H9 (cell line): ENCODE results near the gene EVX2. TPM values are rescaled to one million over a fixed set of nuclear protein-coding genes. Genes with fewer than 3 reads are reported as not detected.

ENCODE experiments used
- DNase-seq: peaks from one replicate; pipeline ENCODE4 v3.0.0-alpha.2; 2017
- H2AFZ ChIP-seq: one replicate; pipeline ENCODE4 v1.6.1; 2013; ENCODE audit warnings: mild to moderate bottlenecking, low read length, control low read depth, moderate library complexity
- H2AK5ac ChIP-seq: 2 replicates; pipeline ENCODE4 v1.6.1; 2013; ENCODE audit warnings: low read length, control low read depth, mixed read lengths; ENCODE audit not compliant: insufficient read length
- H2BK120ac ChIP-seq: one replicate; pipeline ENCODE4 v1.6.1; 2013; ENCODE audit warnings: low read depth, mild to moderate bottlenecking, low read length, control low read depth, inconsistent platforms; ENCODE audit not compliant: poor library complexity, severe bottlenecking
- H2BK12ac ChIP-seq: 2 replicates; pipeline ENCODE4 v1.6.1; 2013; ENCODE audit warnings: low read length, control low read depth, mixed read lengths, low read depth; ENCODE audit not compliant: insufficient read length
- H2BK15ac ChIP-seq: 2 replicates; pipeline ENCODE4 v1.6.1; 2013; ENCODE audit warnings: low read depth, low read length, control low read depth
- H2BK20ac ChIP-seq: one replicate; pipeline ENCODE4 v1.6.1; 2013; ENCODE audit warnings: low read depth, mild to moderate bottlenecking, low read length, control low read depth, inconsistent platforms; ENCODE audit not compliant: poor library complexity, severe bottlenecking
- H2BK5ac ChIP-seq: 2 replicates; pipeline ENCODE4 v1.6.1; 2013; ENCODE audit warnings: low read length, control low read depth, mixed read lengths; ENCODE audit not compliant: insufficient read length
- H3K14ac ChIP-seq: 2 replicates; pipeline ENCODE4 v1.6.1; 2013; ENCODE audit warnings: low read length, control low read depth; ENCODE audit not compliant: insufficient read depth
- H3K18ac ChIP-seq: 2 replicates; pipeline ENCODE4 v1.6.1; 2013; ENCODE audit warnings: low read depth, mild to moderate bottlenecking, mixed read lengths, low read length, control low read depth; ENCODE audit not compliant: insufficient read length
- H3K23ac ChIP-seq: 2 replicates; pipeline ENCODE4 v1.6.1; 2013; ENCODE audit warnings: low read length, control low read depth, mixed read lengths, low read depth; ENCODE audit not compliant: insufficient read length
- H3K23me2 ChIP-seq: 2 replicates; pipeline ENCODE4 v1.6.1; 2013; ENCODE audit warnings: low read depth, mild to moderate bottlenecking, mixed read lengths, low read length, control low read depth; ENCODE audit not compliant: insufficient read length, poor library complexity, severe bottlenecking
- H3K27ac ChIP-seq: 2 replicates; pipeline ENCODE4 v1.5.1; 2013; ENCODE audit warnings: low read length, control low read depth, mixed read lengths, low read depth; ENCODE audit not compliant: insufficient read length
- H3K27me3 ChIP-seq: 2 replicates; pipeline ENCODE4 v1.6.1; 2013; ENCODE audit warnings: low read length, control low read depth, inconsistent platforms; ENCODE audit not compliant: insufficient read depth
- H3K4ac ChIP-seq: 2 replicates; pipeline ENCODE4 v1.6.1; 2013; ENCODE audit warnings: low read depth, mild to moderate bottlenecking, control low read depth, inconsistent platforms, low read length, moderate library complexity
- H3K4me1 ChIP-seq: 2 replicates; pipeline ENCODE4 v1.6.1; 2013; ENCODE audit warnings: low read length, control low read depth, inconsistent platforms; ENCODE audit not compliant: insufficient read depth
- H3K4me2 ChIP-seq: 2 replicates; pipeline ENCODE4 v1.6.1; 2013; ENCODE audit warnings: low read length, control low read depth, mixed read lengths; ENCODE audit not compliant: insufficient read length, insufficient read depth
- H3K56ac ChIP-seq: 2 replicates; pipeline ENCODE4 v1.6.1; 2013; ENCODE audit warnings: low read depth, mild to moderate bottlenecking, mixed read lengths, low read length, control low read depth; ENCODE audit not compliant: insufficient read length
- H3K79me1 ChIP-seq: 2 replicates; pipeline ENCODE4 v1.6.1; 2013; ENCODE audit warnings: low read depth, mild to moderate bottlenecking, moderate library complexity, low read length, control low read depth, inconsistent platforms; ENCODE audit not compliant: insufficient read depth, poor library complexity, severe bottlenecking
- H3K79me2 ChIP-seq: 2 replicates; pipeline ENCODE4 v1.6.1; 2013; ENCODE audit warnings: low read length, control low read depth, inconsistent platforms; ENCODE audit not compliant: insufficient read depth
- H3K9ac ChIP-seq: 2 replicates; pipeline ENCODE4 v1.6.1; 2013; ENCODE audit warnings: low read length, control low read depth, mixed read lengths; ENCODE audit not compliant: insufficient read length; ENCODE audit errors: extremely low read depth
- H3K9me3 ChIP-seq: one replicate; pipeline ENCODE4 v1.6.1; 2013; ENCODE audit warnings: low read depth, low read length, inconsistent platforms; ENCODE audit not compliant: control insufficient read depth
- H3T11ph ChIP-seq: one replicate; pipeline ENCODE4 v1.6.1; 2013; ENCODE audit warnings: mild to moderate bottlenecking, low read length, control low read depth, inconsistent platforms
- H4K20me1 ChIP-seq: one replicate; pipeline ENCODE4 v1.6.1; 2013; ENCODE audit not compliant: control insufficient read depth, insufficient read length, insufficient read depth
- H4K5ac ChIP-seq: 2 replicates; pipeline ENCODE4 v1.6.1; 2013; ENCODE audit warnings: low read depth, mild to moderate bottlenecking, mixed read lengths, low read length, control low read depth; ENCODE audit not compliant: insufficient read length
- H4K8ac ChIP-seq: replicated peaks from 2 replicates; pipeline ENCODE4 v1.6.1; 2013; ENCODE audit warnings: low read length, control low read depth, mixed read lengths, low read depth; ENCODE audit not compliant: insufficient read length
- H4K91ac ChIP-seq: 2 replicates; pipeline ENCODE4 v1.6.1; 2013; ENCODE audit warnings: low read depth, mild to moderate bottlenecking, moderate library complexity, mixed read lengths, low read length, control low read depth; ENCODE audit not compliant: insufficient read length
- H3K27ac Mint-ChIP-seq, 3 experiments: 2 replicates in 2 of 3; 3 replicates in 1 of 3; pipeline ENCODE4 v1.8.0; 2020 to 2021; ENCODE audit warnings: mixed read lengths in 3 of 3, mild to moderate bottlenecking in 1 of 3, moderate library complexity in 1 of 3
- H3K27me3 Mint-ChIP-seq: 2 replicates; pipeline ENCODE4 v1.8.0; 2021; ENCODE audit warnings: low read depth, mild to moderate bottlenecking, moderate library complexity, mixed read lengths
- H3K36me3 Mint-ChIP-seq, 3 experiments: 2 replicates in 2 of 3; 3 replicates in 1 of 3; pipeline ENCODE4 v1.8.0; 2020 to 2021; ENCODE audit warnings: low read depth in 3 of 3, mixed read lengths in 3 of 3; ENCODE audit not compliant: insufficient read depth in 1 of 3
- H3K4me1 Mint-ChIP-seq, 2 experiments: 2 replicates each; pipeline ENCODE4 v1.8.0; 2020; ENCODE audit warnings: mixed read lengths in 2 of 2
- H3K4me3 Mint-ChIP-seq, 2 experiments: 2 replicates in 1 of 2; 3 replicates in 1 of 2; pipeline ENCODE4 v1.8.0; 2020 to 2021; ENCODE audit warnings: mild to moderate bottlenecking in 2 of 2, mixed read lengths in 2 of 2, moderate library complexity in 1 of 2
- H3K9me3 Mint-ChIP-seq, 2 experiments: 2 replicates in 1 of 2; 3 replicates in 1 of 2; pipeline ENCODE4 v1.8.0; 2020; ENCODE audit warnings: mild to moderate bottlenecking in 2 of 2, mixed read lengths in 2 of 2, moderate library complexity in 1 of 2
- CTCF ChIP-seq: fragments of 200-600 bp; sonication (generic); conservative IDR thresholded peaks from 3 replicates; pipeline ENCODE4 v1.8.0; 2021; ENCODE audit warnings: antibody characterized with exemption, mild to moderate bottlenecking
- WGBS: extraction: QIAGEN DNeasy Blood & Tissue Kit; methylation state at CpG from one replicate; pipeline ENCODE4 v1.1.7; 2013; ENCODE audit warnings: missing lambda C conversion rate, low lambda C conversion rate, mixed read lengths; ENCODE audit not compliant: insufficient read length; ENCODE audit errors: extremely low coverage; 5-methylcytosine and 5-hydroxymethylcytosine counted together
- total RNA-seq: library from RNA; stranded (reverse); gene quantifications from 2 replicates; pipeline ENCODE4 v1.2.1, GENCODE V29; 2021

EVX2 gene
- total RNA-seq, 1 experiment from 2014 or later, result not detected

DNA sequence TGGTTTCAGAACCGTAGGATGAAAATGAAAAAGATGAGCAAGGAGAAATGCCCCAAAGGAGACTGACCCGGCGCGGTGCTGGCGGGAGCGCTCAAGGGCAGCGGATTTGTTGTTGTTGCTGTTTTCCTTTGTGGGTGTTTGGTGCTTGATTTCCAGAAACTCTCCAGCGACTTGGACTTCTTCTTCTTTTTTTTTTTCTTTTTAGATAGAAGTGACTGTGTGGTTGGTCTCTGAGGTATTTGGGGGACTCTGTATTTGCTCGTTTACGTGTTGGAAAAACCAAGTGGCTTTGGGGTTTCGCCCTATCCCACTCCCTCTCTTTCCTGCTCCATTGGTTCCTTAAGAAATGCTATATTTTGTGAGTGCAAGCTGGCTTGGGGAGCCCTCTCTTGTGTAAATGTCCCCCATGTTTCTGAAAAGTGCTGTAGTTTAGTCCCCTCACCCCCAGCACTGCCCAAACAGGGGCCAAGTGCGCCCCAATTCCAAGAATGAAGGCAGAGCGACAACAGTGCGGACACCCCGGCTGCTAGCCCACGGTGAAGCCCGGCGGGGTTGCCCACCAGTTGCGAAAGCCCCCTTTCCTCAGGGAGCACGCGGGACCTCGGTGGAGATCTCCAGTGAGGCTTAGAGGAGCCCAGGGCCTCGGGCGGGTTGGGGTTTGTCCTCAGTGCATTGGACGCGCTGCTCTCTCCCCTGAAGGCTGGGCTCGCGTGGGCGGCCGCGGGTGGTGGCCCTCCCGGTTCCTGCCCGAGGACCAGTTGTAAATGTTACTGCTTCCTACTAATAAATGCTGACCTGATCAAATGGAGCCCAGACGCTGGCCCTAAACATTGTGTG lies 40.6 kb upstream of the EVX2 start:
- H2BK15ac ChIP-seq, result no peak overlapping the region
- no peak overlapping the region for H3K4ac ChIP-seq
- H3K36me3 Mint-ChIP-seq, result no peaks in the 10 kb centered on the region; a peak in 2 of 7 replicates
- no peaks in the 10 kb centered on the region for H3K9me3 ChIP-seq
- no peak overlapping the region for H2BK20ac ChIP-seq
- peaks cover 97% of the 10 kb centered on the region for H3K27me3 ChIP-seq
- peak; percentile 23 for DNase-seq
- no peak overlapping the region for H3K14ac ChIP-seq
- no peak overlapping the region for H2AFZ ChIP-seq
- peaks cover 12 to 22% of the 10 kb centered on the region in 2 experiments for H3K4me1 Mint-ChIP-seq
- no peak overlapping the region for H4K5ac ChIP-seq
- H3K4me1 ChIP-seq, result no peaks in the 10 kb centered on the region
- H3K4me3 Mint-ChIP-seq, result peak overlapping the region in 1 of 2 experiments; percentile 44; a peak in 1 of 5 replicates
- H4K91ac ChIP-seq, result no peak overlapping the region
- no peak overlapping the region for H2AK5ac ChIP-seq
- H3T11ph ChIP-seq, result no peak overlapping the region
- no peak overlapping the region for H3K56ac ChIP-seq
- no peak overlapping the region for H2BK12ac ChIP-seq
- no peak overlapping the region for H2BK5ac ChIP-seq
- H3K27ac Mint-ChIP-seq, result no peak overlapping the region
- no peaks in the 10 kb centered on the region for H4K20me1 ChIP-seq
- no peak overlapping the region for H3K9ac ChIP-seq
- H3K23me2 ChIP-seq, result no peaks in the 10 kb centered on the region
- no peak overlapping the region for H3K27ac ChIP-seq
- no peak for TF ChIP-seq CTCF
- H3K18ac ChIP-seq, result no peak overlapping the region
- H3K9me3 Mint-ChIP-seq, result peaks cover 0 to 17% of the 10 kb centered on the region in 2 experiments; a peak in 4 of 5 replicates
- H2BK120ac ChIP-seq, result no peak overlapping the region
- WGBS, result no CpG with 5 or more reads among the region's 34 CpGs
- H3K23ac ChIP-seq, result no peak overlapping the region
- no peak overlapping the region for H3K4me2 ChIP-seq
- peaks cover 99% of the 10 kb centered on the region for H3K27me3 Mint-ChIP-seq
- H4K8ac ChIP-seq, result no peak overlapping the region
- no peaks in the 10 kb centered on the region for H3K79me1 ChIP-seq
- no peaks in the 10 kb centered on the region for H3K79me2 ChIP-seq
